SK-N-SH treated with all-trans-retinoic acid at 6 μM for 48 hours (cell line): ENCODE measurements around the gene LSAMP.

Experiments
- CREB5 ChIP-seq: fragments of 250-450 bp; sonication (Bioruptor Pico); IDR thresholded peaks from 2 replicates; pipeline ENCODE4 v1.5.1; 2020; ENCODE audit warnings: low read depth, mild to moderate bottlenecking, moderate library complexity
- CSRNP3 ChIP-seq: fragments of 250-450 bp; sonication (Bioruptor Pico); IDR thresholded peaks from 2 replicates; pipeline ENCODE4 v1.5.1; 2021; ENCODE audit warnings: mild to moderate bottlenecking, moderate library complexity
- ESRRG ChIP-seq: fragments of 250-450 bp; sonication (Bioruptor Pico); IDR thresholded peaks from 2 replicates; pipeline ENCODE4 v1.6.1; 2021; ENCODE audit warnings: mild to moderate bottlenecking
- OSR1 ChIP-seq: fragments of 250-450 bp; sonication (Bioruptor Pico); IDR thresholded peaks from 2 replicates; pipeline ENCODE4 v1.8.0; 2022; ENCODE audit warnings: moderate library complexity, mild to moderate bottlenecking, inconsistent platforms
- PATZ1 ChIP-seq: fragments of 250-450 bp; sonication (Bioruptor Pico); IDR thresholded peaks from 2 replicates; pipeline ENCODE4 v1.8.0; 2020; ENCODE audit warnings: mild to moderate bottlenecking, moderate library complexity, borderline replicate concordance
- POU6F1 ChIP-seq: fragments of 250-450 bp; sonication (Bioruptor Pico); IDR thresholded peaks from 2 replicates; pipeline ENCODE4 v1.8.0; 2021; ENCODE audit warnings: low read depth, mild to moderate bottlenecking, moderate library complexity, borderline replicate concordance
- RARB ChIP-seq: fragments of 250-450 bp; sonication (Bioruptor Pico); IDR thresholded peaks from 2 replicates; pipeline ENCODE4 v1.8.0; 2021; ENCODE audit warnings: mild to moderate bottlenecking, moderate library complexity
- ZFP30 ChIP-seq: fragments of 450-650 bp; formaldehyde crosslinking; IDR thresholded peaks from 2 replicates; pipeline ENCODE4 v1.5.0; 2022; ENCODE audit warnings: mild to moderate bottlenecking, moderate library complexity
- ZNF70 ChIP-seq: fragments of 450-650 bp; formaldehyde crosslinking; IDR thresholded peaks from 2 replicates; pipeline ENCODE4 v1.5.0; 2020; ENCODE audit warnings: mild to moderate bottlenecking, moderate library complexity
- ZNF8 ChIP-seq: fragments of 450-650 bp; formaldehyde crosslinking; IDR thresholded peaks from 2 replicates; pipeline ENCODE4 v1.5.0; 2020; ENCODE audit warnings: mild to moderate bottlenecking, moderate library complexity

- no peak for TF ChIP-seq CSRNP3
- TF ChIP-seq CREB5, result no peak
- no peak for TF ChIP-seq PATZ1 (CRISPR knock-in tag)
- no peak for TF ChIP-seq OSR1 (CRISPR knock-in tag)
- no peak for TF ChIP-seq ZNF8 (CRISPR knock-in tag)
- no peak for TF ChIP-seq ESRRG (CRISPR knock-in tag)
- no peak for TF ChIP-seq ZFP30 (CRISPR knock-in tag)
- no peak for TF ChIP-seq ZNF70 (CRISPR knock-in tag)
- TF ChIP-seq POU6F1 (CRISPR knock-in tag), result no peak
- no peak for TF ChIP-seq RARB
Measured at GRCh38 chr3:116034794-116035193, 410.5 kb downstream of the LSAMP start.
